Stimulated activated CD8-positive, alpha-beta memory T cell treated with anti-CD3 and anti-CD28 coated beads, Interleukin-15, amount 100 ng/mL, for 48 hours (primary cell): ENCODE measurements around the gene DAND5.

Experiments
- DNase-seq, 2 donors: peaks; one replicate each; pipeline ENCODE4 v3.0.0-alpha.2; 2020; ENCODE audit warnings: low read depth in 2 of 2

DAND5 gene

GRCh38 chr19:13022111-13022858, 52.9 kb downstream of the DAND5 start:
- DNase-seq, result no peak

GRCh38 chr19:13022859-13023636, 53.7 kb downstream of the DAND5 start:
- no peak for DNase-seq

- no peak for DNase-seq
Measured at GRCh38 chr19:13023656-13024055, 54.3 kb downstream of the DAND5 start.
